GM12878 (cell line): Measurements from ENCODE around the gene GSK3A.

Experiments
- EP300 ChIP-seq, 2 experiments: fragments of 150-350 bp in 1 of 2; IDR thresholded peaks; 2 replicates each; pipeline ENCODE4 v1.6.1; 2011 to 2012; ENCODE audit warnings: low read depth in 2 of 2, low read length in 2 of 2, borderline replicate concordance in 1 of 2, improper control_type of control experiment in 1 of 2, inconsistent platforms in 1 of 2; ENCODE audit not compliant: control insufficient read depth in 1 of 2
- NFYB ChIP-seq: IDR thresholded peaks from 2 replicates; pipeline ENCODE4 v1.6.1; 2011; ENCODE audit warnings: low read depth, mild to moderate bottlenecking, low read length, improper control_type of control experiment, moderate library complexity; ENCODE audit not compliant: insufficient read depth
- POLR2A ChIP-seq: IDR thresholded peaks from 2 replicates; pipeline ENCODE4 v1.6.1; 2011; ENCODE audit warnings: low read depth, mild to moderate bottlenecking, low read length
- PRDM15 ChIP-seq: fragments of 450-650 bp; formaldehyde crosslinking; IDR thresholded peaks from 2 replicates; pipeline ENCODE4 v1.4.0; 2020; ENCODE audit warnings: mild to moderate bottlenecking, moderate library complexity
- SPI1 ChIP-seq: IDR thresholded peaks from 2 replicates; pipeline ENCODE4 v1.6.1; 2011; ENCODE audit warnings: low read depth, mild to moderate bottlenecking, low read length, moderate library complexity, borderline replicate concordance; ENCODE audit not compliant: insufficient read depth
- SUZ12 ChIP-seq: fragments of 200-600 bp; sonication (generic); IDR thresholded peaks from one replicate; pipeline ENCODE4 v1.6.1; 2018; ENCODE audit warnings: antibody characterized with exemption, mild to moderate bottlenecking; ENCODE audit not compliant: unreplicated experiment
- TF ChIP-seq, protein P1 (sequence below): fragments of 450-650 bp; IDR thresholded peaks from 2 replicates; pipeline ENCODE4 v1.6.1; 2014; ENCODE audit warnings: mild to moderate bottlenecking
- TF ChIP-seq, protein P2 (sequence below), 3 experiments: IDR thresholded peaks in 2 of 3; conservative IDR thresholded peaks in 1 of 3; 2 replicates each; pipeline ENCODE4 v1.5.1; 2011; ENCODE audit warnings: low read depth in 3 of 3, low read length in 3 of 3, mild to moderate bottlenecking in 3 of 3, control low read depth in 2 of 3, moderate library complexity in 2 of 3, inconsistent platforms in 1 of 3, mixed read lengths in 1 of 3; ENCODE audit not compliant: control insufficient read depth in 2 of 3, insufficient read depth in 1 of 3; ENCODE audit errors: extremely low read depth in 1 of 3

DNA sequence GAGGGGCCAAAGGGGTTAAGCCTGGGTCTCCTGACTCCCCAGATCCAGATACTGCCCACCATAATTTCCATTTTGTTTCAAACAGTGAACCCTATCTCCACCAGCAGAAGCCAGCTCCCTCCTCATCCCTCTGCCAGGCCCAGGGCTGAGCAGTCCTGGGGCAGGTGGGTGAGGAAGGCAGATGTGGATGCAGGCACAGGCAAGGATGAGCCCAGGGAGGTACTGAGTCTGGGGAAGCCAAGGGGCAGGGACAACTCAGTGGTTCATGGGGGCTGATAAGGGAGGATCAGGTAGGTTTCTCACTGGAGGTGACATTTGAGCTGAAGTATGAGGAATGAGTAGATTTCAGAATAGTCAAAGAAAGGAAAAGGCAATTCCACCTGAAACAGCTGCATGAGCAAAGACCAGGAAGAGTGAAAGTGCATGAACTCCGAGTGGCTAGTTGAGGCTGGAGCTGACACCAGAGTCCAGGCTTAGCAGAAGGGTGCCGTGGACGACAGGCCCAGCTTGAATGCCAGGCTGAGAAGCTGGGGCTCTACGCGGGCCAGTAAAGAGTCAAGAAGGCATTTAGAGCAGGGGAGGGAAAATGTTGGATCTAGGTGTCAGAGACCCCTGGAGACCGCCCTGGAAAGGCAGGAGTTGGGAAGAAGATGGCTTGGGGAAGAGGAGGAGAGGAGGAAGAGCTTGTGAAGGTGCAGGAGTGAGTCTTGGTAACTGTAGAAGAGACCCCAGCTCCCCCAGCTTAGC lies 36.9 kb upstream of the GSK3A start:
- TF ChIP-seq PRDM15 (no peak), SPI1 (no peak), NFYB (no peak), SUZ12 (no peak), POLR2A (no peak), EP300 (IDR thresholded peaks at IDR 0.05; ENCODE audit: borderline replicate concordance in 1 of 2, control insufficient read depth in 1 of 2, low read depth in 2 of 2, low read length in 2 of 2) (no peak)
- TF ChIP-seq, protein P1, sequence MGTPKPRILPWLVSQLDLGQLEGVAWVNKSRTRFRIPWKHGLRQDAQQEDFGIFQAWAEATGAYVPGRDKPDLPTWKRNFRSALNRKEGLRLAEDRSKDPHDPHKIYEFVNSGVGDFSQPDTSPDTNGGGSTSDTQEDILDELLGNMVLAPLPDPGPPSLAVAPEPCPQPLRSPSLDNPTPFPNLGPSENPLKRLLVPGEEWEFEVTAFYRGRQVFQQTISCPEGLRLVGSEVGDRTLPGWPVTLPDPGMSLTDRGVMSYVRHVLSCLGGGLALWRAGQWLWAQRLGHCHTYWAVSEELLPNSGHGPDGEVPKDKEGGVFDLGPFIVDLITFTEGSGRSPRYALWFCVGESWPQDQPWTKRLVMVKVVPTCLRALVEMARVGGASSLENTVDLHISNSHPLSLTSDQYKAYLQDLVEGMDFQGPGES: no peak
- TF ChIP-seq, protein P2, sequence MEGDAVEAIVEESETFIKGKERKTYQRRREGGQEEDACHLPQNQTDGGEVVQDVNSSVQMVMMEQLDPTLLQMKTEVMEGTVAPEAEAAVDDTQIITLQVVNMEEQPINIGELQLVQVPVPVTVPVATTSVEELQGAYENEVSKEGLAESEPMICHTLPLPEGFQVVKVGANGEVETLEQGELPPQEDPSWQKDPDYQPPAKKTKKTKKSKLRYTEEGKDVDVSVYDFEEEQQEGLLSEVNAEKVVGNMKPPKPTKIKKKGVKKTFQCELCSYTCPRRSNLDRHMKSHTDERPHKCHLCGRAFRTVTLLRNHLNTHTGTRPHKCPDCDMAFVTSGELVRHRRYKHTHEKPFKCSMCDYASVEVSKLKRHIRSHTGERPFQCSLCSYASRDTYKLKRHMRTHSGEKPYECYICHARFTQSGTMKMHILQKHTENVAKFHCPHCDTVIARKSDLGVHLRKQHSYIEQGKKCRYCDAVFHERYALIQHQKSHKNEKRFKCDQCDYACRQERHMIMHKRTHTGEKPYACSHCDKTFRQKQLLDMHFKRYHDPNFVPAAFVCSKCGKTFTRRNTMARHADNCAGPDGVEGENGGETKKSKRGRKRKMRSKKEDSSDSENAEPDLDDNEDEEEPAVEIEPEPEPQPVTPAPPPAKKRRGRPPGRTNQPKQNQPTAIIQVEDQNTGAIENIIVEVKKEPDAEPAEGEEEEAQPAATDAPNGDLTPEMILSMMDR (IDR thresholded peaks at IDR 0.05 in 2 of 3, conservative IDR thresholded peaks at IDR 0.05 in 1 of 3; ENCODE audit: control insufficient read depth in 2 of 3, extremely low read depth in 1 of 3, insufficient read depth in 1 of 3, low read depth in 3 of 3, low read length in 3 of 3): no peak
